Ovary (tissue), 9 donors: ENCODE results near the gene ATP6AP1. TPM values are rescaled to one million over a fixed set of nuclear protein-coding genes. Genes with fewer than 3 reads are reported as not detected.

Source experiments
- DNase-seq, 5 donors: peaks; one replicate each; pipeline ENCODE4 v3.0.0-alpha.2; 2019 to 2020
- H3K27ac ChIP-seq, 2 donors: fragments of 200-600 bp; one replicate each; pipeline versions ENCODE4 v1.5.1 to v1.8.0; 2019 to 2022
- H3K27me3 ChIP-seq: fragments of 200-600 bp; one replicate; pipeline ENCODE4 v1.8.0; 2022
- H3K36me3 ChIP-seq: fragments of 200-600 bp; sonication (generic); one replicate; pipeline ENCODE4 v1.5.1; 2019
- H3K4me1 ChIP-seq: one replicate; pipeline ENCODE4 v1.8.1; 2013; ENCODE audit warnings: mild to moderate bottlenecking, moderate library complexity; ENCODE audit not compliant: insufficient read depth
- H3K4me3 ChIP-seq: fragments of 200-600 bp; sonication (generic); one replicate; pipeline ENCODE4 v1.5.1; 2017
- H3K9me3 ChIP-seq, 2 donors: fragments of 200-600 bp in 1 of 2; sonication (generic) in 1 of 2; one replicate each; pipeline versions ENCODE4 v1.5.1 to v1.8.1; 2013 to 2019; ENCODE audit warnings: mild to moderate bottlenecking in 1 of 2, moderate library complexity in 1 of 2
- EP300 ChIP-seq: sonication (generic); formaldehyde crosslinking; IDR thresholded peaks from one replicate; pipeline ENCODE4 v1.6.1; 2017; ENCODE audit warnings: antibody characterized with exemption
- POLR2A ChIP-seq: fragments of 450-650 bp; IDR thresholded peaks from one replicate; pipeline ENCODE4 v1.6.1; 2017; ENCODE audit warnings: antibody characterized with exemption, mild to moderate bottlenecking, moderate library complexity
- WGBS, 3 donors: extraction: QIAGEN DNeasy Blood & Tissue Kit in 1 of 3; methylation state at CpG; one replicate each; pipeline versions ENCODE4 v1.1.5 to v1.1.7; 2013 to 2017; 5-methylcytosine and 5-hydroxymethylcytosine counted together
- intact Hi-C, 4 donors: fragments of 100-400 bp; cut with DNase I; formaldehyde crosslinking; loops; one replicate each; pipeline versions ENCODE4 v1.11.0 to v1.15.1; 2022 to 2023
- polyA plus RNA-seq, 2 donors: library from polyadenylated mRNA; stranded (reverse); fragments of 200-250 nt in 1 of 2; fragments of 350-450 nt in 1 of 2; fragmentation: Illumina TruSeq in 1 of 2; extraction: RNeasy Lipid Tissue Mini Kit (QIAGEN cat#74804) in 1 of 2; gene quantifications; one replicate each; pipeline ENCODE4 v1.2.3, GENCODE V29; 2013 to 2014
- total RNA-seq, 7 donors: library from RNA; depleted of rRNA in 2 of 7; stranded (reverse); fragments of >200 nt in 2 of 7; fragmentation: NEBNext Ultra II Directional in 3 of 7; extraction: Animal tissue kit (Norgen Biotek cat#: 25700) in 3 of 7; gene quantifications; one replicate each; pipeline versions ENCODE4 v1.1.0 to v1.2.4, GENCODE V29; 2016 to 2023
- TF ChIP-seq, protein P1 (sequence below), 3 donors: fragments of 450-650 bp in 2 of 3; fragments of 200-600 bp in 1 of 3; IDR thresholded peaks; one replicate each; pipeline versions ENCODE4 v1.5.1 to v1.8.0; 2016 to 2022; ENCODE audit warnings: antibody characterized with exemption in 3 of 3, mild to moderate bottlenecking in 1 of 3
- donor health status: DM: no; HTN: no; CAD: no; lungs with moderate emphysema.
- donor health status: DM: no; HTN: no; CAD: no.
- donor health status: Bipolar disorder and iron deficiency.
- donor health status: DM: yes; HTN: yes; CAD: no.
- donor health status: DM: no; HTN: no; CAD: no.
- donor health status: DM: yes; HTN: yes; CAD: no.

ATP6AP1 gene
- total and polyA plus RNA-seq, 9 donors: 29.6 to 77.8 (median 58.6) TPM

DNA sequence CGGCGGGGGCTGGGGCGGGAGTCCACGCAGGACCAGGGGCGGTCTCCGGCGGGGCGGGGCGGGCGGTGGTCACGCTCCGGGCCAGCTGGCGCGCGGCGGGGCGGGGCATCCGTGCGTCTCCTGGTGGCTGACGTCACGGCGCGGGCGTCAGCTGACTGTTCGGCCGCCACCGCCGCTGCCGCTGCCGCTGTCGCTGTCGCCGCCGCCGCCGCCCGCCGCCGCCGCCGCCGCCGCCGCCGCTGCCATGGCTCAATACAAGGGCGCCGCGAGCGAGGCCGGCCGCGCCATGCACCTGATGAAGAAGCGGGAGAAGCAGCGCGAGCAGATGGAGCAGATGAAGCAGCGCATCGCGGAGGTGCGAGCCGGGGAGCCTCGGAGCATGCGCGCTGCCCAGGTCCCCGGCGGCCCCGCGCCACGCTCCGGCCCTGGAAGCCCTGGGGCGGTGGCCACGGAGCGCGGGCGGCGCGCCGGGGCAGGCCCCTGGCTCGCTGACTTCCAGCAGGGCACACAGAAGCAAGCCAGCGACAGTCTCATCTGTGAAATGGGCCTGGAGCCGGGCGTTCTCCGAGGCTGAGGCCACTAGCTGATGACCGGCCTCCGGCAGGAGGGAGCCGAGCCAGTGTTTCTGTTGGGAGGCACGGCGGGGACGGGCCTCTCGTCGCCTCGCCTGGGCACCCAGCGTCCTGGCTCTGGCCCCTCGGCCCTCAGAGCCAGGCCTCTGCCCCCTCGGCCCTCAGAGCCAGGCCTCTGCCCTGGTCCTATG, 15.7 kb downstream of the ATP6AP1 start, which contains the start of gene FAM50A:
Gene FAM50A (plus strand): TSS at position 150 of the 763 bp plus-strand sequence. CDS start 95 bp downstream, at position 245.
- intact Hi-C loops: no loop called here
- DNase-seq: peak; percentile 75 to 85 (median 80)
- H3K36me3 ChIP-seq: no peaks in the 10 kb centered on the region
- TF ChIP-seq, protein P1, sequence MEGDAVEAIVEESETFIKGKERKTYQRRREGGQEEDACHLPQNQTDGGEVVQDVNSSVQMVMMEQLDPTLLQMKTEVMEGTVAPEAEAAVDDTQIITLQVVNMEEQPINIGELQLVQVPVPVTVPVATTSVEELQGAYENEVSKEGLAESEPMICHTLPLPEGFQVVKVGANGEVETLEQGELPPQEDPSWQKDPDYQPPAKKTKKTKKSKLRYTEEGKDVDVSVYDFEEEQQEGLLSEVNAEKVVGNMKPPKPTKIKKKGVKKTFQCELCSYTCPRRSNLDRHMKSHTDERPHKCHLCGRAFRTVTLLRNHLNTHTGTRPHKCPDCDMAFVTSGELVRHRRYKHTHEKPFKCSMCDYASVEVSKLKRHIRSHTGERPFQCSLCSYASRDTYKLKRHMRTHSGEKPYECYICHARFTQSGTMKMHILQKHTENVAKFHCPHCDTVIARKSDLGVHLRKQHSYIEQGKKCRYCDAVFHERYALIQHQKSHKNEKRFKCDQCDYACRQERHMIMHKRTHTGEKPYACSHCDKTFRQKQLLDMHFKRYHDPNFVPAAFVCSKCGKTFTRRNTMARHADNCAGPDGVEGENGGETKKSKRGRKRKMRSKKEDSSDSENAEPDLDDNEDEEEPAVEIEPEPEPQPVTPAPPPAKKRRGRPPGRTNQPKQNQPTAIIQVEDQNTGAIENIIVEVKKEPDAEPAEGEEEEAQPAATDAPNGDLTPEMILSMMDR (IDR thresholded peaks at IDR 0.05): peak in 1 of 3 donors; percentile 27
- TF ChIP-seq EP300 (no peak), POLR2A (peak; percentile 50)
- H3K27me3 ChIP-seq: no peaks in the 10 kb centered on the region
- 27 to 36% (median 32%) methylated on average over 45 to 94 of the region's 94 CpGs for WGBS, 3 donors
- H3K4me3 ChIP-seq: peak within 1 kb of the TSS; percentile 47
- H3K27ac ChIP-seq: peak within 1 kb of the TSS; percentile 60 to 64
- no peaks in the 10 kb centered on the region for H3K4me1 ChIP-seq
- H3K9me3 ChIP-seq: no peaks in the 10 kb centered on the region

DNA sequence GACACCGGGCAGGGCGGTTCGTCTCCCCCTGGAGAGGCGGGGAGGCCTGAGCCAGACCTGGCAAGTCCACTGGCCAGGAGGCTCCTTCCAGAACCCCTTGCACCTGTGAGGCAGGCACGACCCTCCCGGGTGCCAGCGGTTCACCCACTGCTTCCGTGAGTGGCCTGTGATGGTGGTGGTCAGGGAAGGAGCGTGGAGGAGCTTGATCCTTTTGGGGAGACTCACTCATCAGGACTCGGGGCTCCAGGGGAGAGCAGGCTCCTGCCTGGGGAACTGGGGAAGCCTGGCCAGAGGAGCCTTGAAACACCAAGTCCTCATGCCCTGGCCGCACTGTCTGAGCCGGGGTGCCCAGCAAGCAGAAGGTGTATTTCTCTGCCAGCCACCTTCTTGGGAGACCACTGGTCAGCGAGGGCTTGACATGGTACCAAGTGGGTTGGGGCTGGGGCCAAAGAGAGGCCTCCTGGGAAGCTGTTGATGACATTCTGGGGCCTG, 16.3 kb downstream of the ATP6AP1 start:
- no peak for DNase-seq
- TF ChIP-seq POLR2A (no peak), EP300 (no peak)
- TF ChIP-seq, protein P1 (IDR thresholded peaks at IDR 0.05): no peak
- no peaks in the 10 kb centered on the region for H3K9me3 ChIP-seq
- 58 to 68% (median 62%) methylated on average over 10 to 13 of the region's 13 CpGs for WGBS, 3 donors
- no peaks in the 10 kb centered on the region for H3K27me3 ChIP-seq
- no peaks in the 10 kb centered on the region for H3K4me1 ChIP-seq
- peak overlapping the region; percentile 60 to 64 for H3K27ac ChIP-seq
- H3K4me3 ChIP-seq: peak overlapping the region; percentile 47
- intact Hi-C loops: no loop called here
- H3K36me3 ChIP-seq: no peaks in the 10 kb centered on the region

DNA sequence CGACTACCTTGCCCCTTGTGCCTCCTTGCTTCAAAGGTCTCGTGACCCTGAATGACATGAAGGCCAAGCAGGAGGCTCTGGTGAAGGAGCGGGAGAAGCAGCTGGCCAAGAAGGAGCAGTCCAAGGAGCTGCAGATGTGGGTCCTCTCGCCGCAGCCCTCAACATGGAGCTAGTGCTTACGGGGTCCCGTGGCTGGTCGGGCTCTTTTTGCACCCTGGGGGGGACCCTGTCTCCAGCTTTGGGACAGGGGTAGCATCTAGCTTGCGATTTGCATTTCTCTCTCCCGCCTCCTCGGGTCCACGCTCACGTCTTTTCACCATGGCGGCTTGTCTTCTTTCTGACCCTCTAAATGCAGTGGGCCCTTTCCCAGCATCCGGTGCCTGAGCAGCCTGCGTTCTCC, 17.3 kb downstream of the ATP6AP1 start:
- WGBS, 3 donors: 88 to 91% (median 90%) methylated on average over 16 of the region's 16 CpGs
- intact Hi-C loops: no loop called here
- no peaks in the 10 kb centered on the region for H3K9me3 ChIP-seq
- no peak for DNase-seq
- TF ChIP-seq EP300: no peak
- TF ChIP-seq POLR2A: no peak
- TF ChIP-seq, protein P1 (IDR thresholded peaks at IDR 0.05): no peak
- H3K36me3 ChIP-seq: no peaks in the 10 kb centered on the region
- H3K4me1 ChIP-seq: no peaks in the 10 kb centered on the region
- H3K4me3 ChIP-seq: no peak overlapping the region
- no peaks in the 10 kb centered on the region for H3K27me3 ChIP-seq
- H3K27ac ChIP-seq: no peak overlapping the region

DNA sequence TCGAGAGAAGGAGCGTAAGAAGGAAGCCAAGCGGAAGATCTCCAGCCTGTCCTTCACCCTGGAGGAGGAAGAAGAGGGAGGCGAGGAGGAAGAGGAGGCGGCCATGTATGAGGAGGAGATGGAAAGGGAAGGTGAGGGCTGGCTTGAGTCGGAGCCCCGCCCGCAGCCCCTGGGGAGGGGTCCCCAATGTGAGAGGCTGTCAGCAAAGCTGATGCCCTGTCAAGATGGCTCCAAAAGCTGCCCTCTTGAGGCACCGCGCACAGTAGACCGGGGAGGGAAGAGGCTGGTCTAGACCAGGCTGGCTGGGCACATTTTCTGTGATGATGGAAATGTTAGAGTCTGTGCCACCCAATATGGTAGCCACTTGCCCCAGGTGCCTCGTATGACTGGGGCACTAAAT, 18.0 kb downstream of the ATP6AP1 start:
- H3K4me1 ChIP-seq: no peaks in the 10 kb centered on the region
- no peaks in the 10 kb centered on the region for H3K27me3 ChIP-seq
- no peak for DNase-seq
- intact Hi-C loops: no loop called here
- H3K4me3 ChIP-seq: no peak overlapping the region
- WGBS, 3 donors: 85 to 91% (median 87%) methylated on average over 12 of the region's 12 CpGs
- TF ChIP-seq, protein P1 (IDR thresholded peaks at IDR 0.05): no peak
- TF ChIP-seq POLR2A (no peak), EP300 (no peak)
- no peak overlapping the region for H3K27ac ChIP-seq
- H3K36me3 ChIP-seq: no peaks in the 10 kb centered on the region
- H3K9me3 ChIP-seq: no peaks in the 10 kb centered on the region
